HCT116 (cell line): Measurements from ENCODE around the gene EDN2. TPM values are rescaled to one million over a fixed set of nuclear protein-coding genes. Genes with fewer than 3 reads are reported as not detected.

Experiments
- ATAC-seq: fragments of 200-7000 bp; cut with Tn5 transposase; 2 replicates; pipeline ENCODE4 v1.9.1; 2020; ENCODE audit warnings: mild to moderate bottlenecking, moderate library complexity
- BruUV-seq: library from RNA; stranded (reverse); fragments of 400-500 nt; replicated peaks from 2 replicates; lab custom pipeline; 2021; lab: Mats Ljungman, UMichigan
- CTCF ChIA-PET: fragments of 300-600 bp; sonication (Branson Sonifier 250); formaldehyde crosslinking; loops from one replicate; lab custom pipeline; 2021; ENCODE audit warnings: antibody characterized with exemption; lab: Charles Lee
- POLR2A ChIA-PET: fragments of 300-600, 350-600 bp; sonication (Branson Sonifier 250); formaldehyde crosslinking; loops from one replicate; lab custom pipeline; 2021; ENCODE audit warnings: antibody characterized with exemption; lab: Charles Lee
- RAD21 ChIA-PET, 2 experiments: fragments of 300-600 bp; sonication (Branson Sonifier 250); formaldehyde crosslinking; loops; one replicate each; lab custom pipeline; 2023; ENCODE audit warnings: low total read pairs in 2 of 2; ENCODE audit not compliant: uncharacterized antibody in 2 of 2, unreplicated experiment in 2 of 2, low non-redundant PET in 1 of 2; lab: Charles Lee
- DNase-seq: peaks from one replicate; pipeline ENCODE4 v3.0.0-alpha.2; 2010; ENCODE audit warnings: low read depth, low spot score
- H2AFZ ChIP-seq: fragments of 200-600 bp; shearing (Covaris generic), sonication (generic); 2 replicates; pipeline ENCODE4 v1.6.1; 2017; ENCODE audit warnings: low read depth, mixed run types, mixed read lengths, antibody characterized with exemption, low read length; ENCODE audit not compliant: poor library complexity, severe bottlenecking
- H3K27ac ChIP-seq: 2 replicates; pipeline ENCODE4 v1.5.1; 2012; ENCODE audit warnings: low read depth, low read length
- H3K27me3 ChIP-seq: fragments of 200-600 bp; sonication (generic); 2 replicates; pipeline ENCODE4 v1.6.1; 2016; ENCODE audit warnings: mixed run types, low read length, mixed read lengths; ENCODE audit not compliant: insufficient read depth
- H3K36me3 ChIP-seq, 2 experiments: fragments of 200-500 bp in 1 of 2; fragments of 200-600 bp in 1 of 2; sonication (Bioruptor generic) in 1 of 2; sonication (generic) in 1 of 2; 2 replicates each; pipeline versions ENCODE4 v1.5.1 to v1.6.1; 2014 to 2016; ENCODE audit warnings: low read length in 2 of 2, inconsistent platforms in 1 of 2, mixed read lengths in 1 of 2, mixed run types in 1 of 2; ENCODE audit not compliant: insufficient read depth in 2 of 2, control insufficient read depth in 1 of 2
- H3K4me1 ChIP-seq, 2 experiments: fragments of 200-600 bp in 1 of 2; sonication (generic) in 1 of 2; 2 replicates each; pipeline versions ENCODE4 v1.5.1 to v1.6.1; 2012 to 2017; ENCODE audit warnings: low read length in 2 of 2, inconsistent platforms in 1 of 2, mild to moderate bottlenecking in 1 of 2, mixed read lengths in 1 of 2, mixed run types in 1 of 2, moderate library complexity in 1 of 2; ENCODE audit not compliant: insufficient read depth in 2 of 2, control insufficient read depth in 1 of 2
- H3K4me2 ChIP-seq: fragments of 200-600 bp; sonication (generic); 2 replicates; pipeline ENCODE4 v1.6.1; 2017; ENCODE audit warnings: mixed run types, low read length, mixed read lengths
- H3K4me3 ChIP-seq, 2 experiments: fragments of 200-600 bp in 1 of 2; sonication (generic) in 1 of 2; replicated peaks in 1 of 2; 2 replicates each; pipeline ENCODE4 v1.5.1; 2011 to 2016; ENCODE audit warnings: low read length in 2 of 2, control low read depth in 1 of 2, low read depth in 1 of 2, mild to moderate bottlenecking in 1 of 2, mixed read lengths in 1 of 2, mixed run types in 1 of 2
- H3K79me2 ChIP-seq: fragments of 200-600 bp; sonication (generic); 2 replicates; pipeline ENCODE4 v1.6.1; 2017; ENCODE audit warnings: mild to moderate bottlenecking, mixed run types, low read length, moderate library complexity, mixed read lengths; ENCODE audit not compliant: insufficient read depth
- H3K9ac ChIP-seq: fragments of 200-600 bp; sonication (generic); 2 replicates; pipeline ENCODE4 v1.6.1; 2016; ENCODE audit warnings: low read length, mixed read lengths
- H3K9me2 ChIP-seq: fragments of 200-600 bp; sonication (generic), shearing (Covaris generic); 2 replicates; pipeline ENCODE4 v1.6.1; 2017; ENCODE audit warnings: mixed run types, mild to moderate bottlenecking, moderate library complexity; ENCODE audit not compliant: insufficient read depth
- H3K9me3 ChIP-seq, 2 experiments: fragments of 200-500 bp in 1 of 2; fragments of 200-600 bp in 1 of 2; sonication (Bioruptor generic) in 1 of 2; sonication (generic) in 1 of 2; 2 replicates each; pipeline ENCODE4 v1.6.1; 2014 to 2017; ENCODE audit warnings: low read length in 2 of 2, mixed read lengths in 2 of 2, inconsistent platforms in 1 of 2, low read depth in 1 of 2, mild to moderate bottlenecking in 1 of 2, mixed run types in 1 of 2, moderate library complexity in 1 of 2; ENCODE audit not compliant: control insufficient read depth in 1 of 2, insufficient read depth in 1 of 2
- H4K20me1 ChIP-seq: fragments of 200-600 bp; sonication (generic), shearing (Covaris generic); 2 replicates; pipeline ENCODE4 v1.6.1; 2017; ENCODE audit warnings: mixed run types, mild to moderate bottlenecking, moderate library complexity; ENCODE audit not compliant: insufficient read depth
- ELF1 ChIP-seq: IDR thresholded peaks from 2 replicates; pipeline ENCODE4 v1.6.1; 2012; ENCODE audit warnings: low read depth, borderline replicate concordance
- MAX ChIP-seq: IDR thresholded peaks from 2 replicates; pipeline ENCODE4 v1.6.1; 2012
- POLR2A ChIP-seq: IDR thresholded peaks from 2 replicates; pipeline ENCODE4 v1.7.0; 2011; ENCODE audit warnings: borderline replicate concordance; ENCODE audit not compliant: insufficient read depth, insufficient read length; ENCODE audit errors: extremely low read depth
- POLR2AphosphoS5 ChIP-seq: IDR thresholded peaks from 2 replicates; pipeline ENCODE4 v1.6.1; 2011; ENCODE audit warnings: mild to moderate bottlenecking, low read depth, low read length, moderate library complexity
- REST ChIP-seq: IDR thresholded peaks from 2 replicates; pipeline ENCODE4 v1.6.1; 2012; ENCODE audit warnings: low read depth
- SIN3A ChIP-seq: IDR thresholded peaks from 2 replicates; pipeline ENCODE4 v1.6.1; 2012; ENCODE audit warnings: low read depth
- SRF ChIP-seq: IDR thresholded peaks from 2 replicates; pipeline ENCODE4 v1.6.1; 2012; ENCODE audit warnings: low read depth
- YY1 ChIP-seq: IDR thresholded peaks from 2 replicates; pipeline ENCODE4 v1.6.1; 2011; ENCODE audit warnings: low read length, low read depth, moderate library complexity, mild to moderate bottlenecking; ENCODE audit not compliant: insufficient replicate concordance; ENCODE audit errors: extremely low read depth
- intact Hi-C: fragments of 100-400 bp; cut with micrococcal nuclease; formaldehyde crosslinking; loops from 2 replicates; pipeline ENCODE4 v1.10.0; 2022
- total RNA-seq: library from RNA; stranded (reverse); gene quantifications from one replicate; pipeline ENCODE4 v1.2.1, GENCODE V29; 2021; ENCODE audit not compliant: unreplicated experiment

EDN2 gene
- total RNA-seq, 1 experiment from 2014 or later = not detected

DNA sequence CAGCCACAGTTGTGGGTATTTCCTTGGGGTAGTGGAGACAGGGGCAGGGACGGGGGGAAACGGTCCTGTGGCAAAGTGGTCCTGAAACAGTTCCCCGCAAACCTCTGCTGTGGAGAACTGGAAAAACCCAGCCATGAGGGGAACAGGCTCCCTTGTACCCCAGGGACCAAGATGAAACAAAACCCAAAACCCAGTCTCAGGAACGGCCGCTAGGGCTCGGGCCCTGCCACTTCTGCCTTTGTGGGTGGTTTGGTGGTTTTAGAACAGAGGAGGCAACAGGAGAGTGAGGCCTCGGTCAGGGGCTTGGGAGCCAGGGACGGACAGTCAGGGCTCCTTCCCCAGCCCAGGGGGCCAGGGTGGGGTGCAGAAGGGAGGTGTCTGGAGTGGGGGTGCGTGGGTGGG is 24.8 kb upstream of the EDN2 start:
- no peaks in the 10 kb centered on the region for H3K9me2 ChIP-seq
- no TSS peak for BruUV-seq
- no peak for TF ChIP-seq ELF1
- TF ChIP-seq POLR2AphosphoS5 = no peak
- TF ChIP-seq REST = no peak
- no peak for TF ChIP-seq SIN3A
- TF ChIP-seq MAX = no peak
- TF ChIP-seq YY1 = no peak
- TF ChIP-seq POLR2A = no peak
- TF ChIP-seq SRF = no peak
- no peak overlapping the region for H3K4me3 ChIP-seq
- H3K4me2 ChIP-seq = no peak overlapping the region
- no peaks in the 10 kb centered on the region for H3K79me2 ChIP-seq
- no peak for DNase-seq
- H3K4me1 ChIP-seq = peaks cover 12 to 19% of the 10 kb centered on the region in 2 experiments
- intact Hi-C loops = no loop called here
- no peak for ATAC-seq
- no peak overlapping the region for H3K9ac ChIP-seq
- H3K27me3 ChIP-seq = no peaks in the 10 kb centered on the region
- RAD21 ChIA-PET = no interaction called here
- CTCF ChIA-PET = no interaction called here
- no peak overlapping the region for H3K27ac ChIP-seq
- H2AFZ ChIP-seq = no peak overlapping the region
- POLR2A ChIA-PET = no interaction called here
- H3K36me3 ChIP-seq = no peaks in the 10 kb centered on the region
- no peaks in the 10 kb centered on the region for H4K20me1 ChIP-seq
- H3K9me3 ChIP-seq = no peaks in the 10 kb centered on the region
